Colonic mucosa (tissue), 4 donors: ENCODE data around the gene KIAA0513. TPM values are rescaled to one million over a fixed set of nuclear protein-coding genes. Genes with fewer than 3 reads are reported as not detected.

Source experiments
- DNase-seq: peaks from one replicate; pipeline ENCODE4 v3.0.0-alpha.2; 2020
- H3K27ac ChIP-seq: fragments of 200-600 bp; one replicate; pipeline ENCODE4 v1.8.0; 2021
- H3K27me3 ChIP-seq: fragments of 200-600 bp; one replicate; pipeline ENCODE4 v1.8.0; 2021
- H3K36me3 ChIP-seq: fragments of 200-600 bp; one replicate; pipeline ENCODE4 v1.8.0; 2021
- H3K4me1 ChIP-seq: fragments of 200-600 bp; one replicate; pipeline ENCODE4 v1.8.0; 2021; ENCODE audit warnings: mild to moderate bottlenecking
- H3K4me3 ChIP-seq: fragments of 200-600 bp; one replicate; pipeline ENCODE4 v1.8.0; 2021
- H3K9ac ChIP-seq, 2 donors: one replicate each; pipeline ENCODE4 v1.7.0; 2013; ENCODE audit warnings: control low read depth in 2 of 2, low read depth in 2 of 2, low read length in 2 of 2
- H3K9me3 ChIP-seq: fragments of 200-600 bp; one replicate; pipeline ENCODE4 v1.8.0; 2021
- CTCF ChIP-seq: fragments of 200-600 bp; IDR thresholded peaks from one replicate; pipeline ENCODE4 v1.8.0; 2022; ENCODE audit warnings: antibody characterized with exemption, mild to moderate bottlenecking
- intact Hi-C: fragments of 100-400 bp; cut with DNase I; formaldehyde crosslinking; loops from one replicate; pipeline ENCODE4 v1.14.1; 2022
- total RNA-seq, 2 donors: library from RNA; stranded (reverse); fragmentation: NEBNext Ultra II Directional in 1 of 2; extraction: Animal tissue kit (Norgen Biotek cat#: 25700) in 1 of 2; gene quantifications; one replicate each; pipeline ENCODE4 v1.2.1, GENCODE V29; 2021
- donor health status: healthy.
- donor health status: DM: no; HTN: no; CAD: no.
- donor health status: DM: no; HTN: no; CAD: no.

KIAA0513 gene
- total RNA-seq, 2 donors from 2014 or later, result 17.7 to 22.8 TPM

- DNase-seq, result peak; percentile 31
- Histone ChIP-seq H3K9ac (peak overlapping the region in 1 of 2 donors; percentile 12), H3K36me3 (no peaks in the 10 kb centered on the region), H3K9me3 (no peaks in the 10 kb centered on the region), H3K27me3 (no peaks in the 10 kb centered on the region), H3K27ac (no peak overlapping the region), H3K4me1 (no peaks in the 10 kb centered on the region), H3K4me3 (no peak overlapping the region)
- intact Hi-C loops, result no loop called here
- no peak for TF ChIP-seq CTCF
Observed at GRCh38 chr16:85090873-85091521, 63.4 kb downstream of the KIAA0513 start.

GRCh38 chr16:85091522-85091910, 63.9 kb downstream of the KIAA0513 start:
- no peak for DNase-seq
- Histone ChIP-seq H3K4me3 (no peak overlapping the region), H3K4me1 (no peaks in the 10 kb centered on the region), H3K27me3 (no peaks in the 10 kb centered on the region), H3K9ac (no peak overlapping the region), H3K27ac (no peak overlapping the region), H3K36me3 (no peaks in the 10 kb centered on the region), H3K9me3 (no peaks in the 10 kb centered on the region)
- intact Hi-C loops, result no loop called here
- TF ChIP-seq CTCF, result no peak

GRCh38 chr16:85092309-85092708, 64.7 kb downstream of the KIAA0513 start:
- H3K9ac ChIP-seq, result no peak overlapping the region
- H3K27ac ChIP-seq, result no peak overlapping the region
- no peak overlapping the region for H3K4me3 ChIP-seq
- H3K4me1 ChIP-seq, result no peaks in the 10 kb centered on the region
- intact Hi-C loops, result no loop called here
- no peaks in the 10 kb centered on the region for H3K27me3 ChIP-seq
- H3K9me3 ChIP-seq, result no peaks in the 10 kb centered on the region
- H3K36me3 ChIP-seq, result no peaks in the 10 kb centered on the region
- TF ChIP-seq CTCF, result no peak
- DNase-seq, result no peak

- Histone ChIP-seq H3K27me3 (no peaks in the 10 kb centered on the region), H3K4me1 (no peaks in the 10 kb centered on the region), H3K36me3 (no peaks in the 10 kb centered on the region), H3K9ac (no peak overlapping the region), H3K4me3 (no peak overlapping the region), H3K9me3 (no peaks in the 10 kb centered on the region), H3K27ac (no peak overlapping the region)
- DNase-seq, result no peak
- no peak for TF ChIP-seq CTCF
- intact Hi-C loops, result no loop called here
Observed at GRCh38 chr16:85092851-85093250, 65.3 kb downstream of the KIAA0513 start.

- no peaks in the 10 kb centered on the region for H3K27me3 ChIP-seq
- intact Hi-C loops, result no loop called here
- no peak overlapping the region for H3K9ac ChIP-seq
- H3K4me3 ChIP-seq, result no peak overlapping the region
- TF ChIP-seq CTCF, result no peak
- no peaks in the 10 kb centered on the region for H3K36me3 ChIP-seq
- no peak for DNase-seq
- H3K9me3 ChIP-seq, result no peaks in the 10 kb centered on the region
- no peak overlapping the region for H3K27ac ChIP-seq
- H3K4me1 ChIP-seq, result no peaks in the 10 kb centered on the region
Observed at GRCh38 chr16:85093705-85094104, 66.1 kb downstream of the KIAA0513 start.
